Panc1 (cell line): ENCODE data around the gene RPN2. TPM values are rescaled to one million over a fixed set of nuclear protein-coding genes. Genes with fewer than 3 reads are reported as not detected.

ENCODE experiments used
- ATAC-seq: fragments of 200-7000 bp; cut with Tn5 transposase; 2 replicates; pipeline ENCODE4 v1.9.1; 2020; ENCODE audit warnings: mild to moderate bottlenecking, moderate library complexity
- BruUV-seq: library from RNA; stranded (reverse); fragments of 400-500 nt; replicated peaks from 2 replicates; lab custom pipeline; 2021; lab: Mats Ljungman, UMichigan
- CTCF ChIA-PET: fragments of 300-600 bp; sonication (Branson Sonifier 250); formaldehyde crosslinking; loops from one replicate; lab custom pipeline; 2022; ENCODE audit warnings: antibody characterized with exemption; lab: Charles Lee
- POLR2A ChIA-PET: fragments of 300-600 bp; sonication (Branson Sonifier 250); formaldehyde crosslinking; loops from one replicate; lab custom pipeline; 2022; ENCODE audit warnings: antibody characterized with exemption; lab: Charles Lee
- DNase-seq: peaks from one replicate; pipeline ENCODE4 v3.0.0-alpha.2; 2010; ENCODE audit warnings: low read depth, low spot score
- H3K27ac ChIP-seq: 2 replicates; pipeline ENCODE4 v1.5.1; 2011; ENCODE audit warnings: mild to moderate bottlenecking, low read length, inconsistent platforms
- H3K27me3 ChIP-seq: fragments of 200-500 bp; sonication (Bioruptor generic); 2 replicates; pipeline ENCODE4 v1.6.0; 2014; ENCODE audit warnings: low read length, inconsistent platforms; ENCODE audit not compliant: control insufficient read depth, insufficient read depth
- H3K36me3 ChIP-seq: fragments of 200-500 bp; sonication (Bioruptor generic); 2 replicates; pipeline ENCODE4 v1.5.1; 2014; ENCODE audit warnings: inconsistent platforms, mild to moderate bottlenecking, low read length, moderate library complexity; ENCODE audit not compliant: control insufficient read depth, insufficient read depth
- H3K4me1 ChIP-seq: 2 replicates; pipeline ENCODE4 v1.5.1; 2011; ENCODE audit warnings: inconsistent platforms, mild to moderate bottlenecking, low read length, moderate library complexity; ENCODE audit not compliant: control insufficient read depth, insufficient read depth
- H3K4me3 ChIP-seq, 2 experiments: 2 replicates each; pipeline ENCODE4 v1.5.1; 2011 to 2012; ENCODE audit warnings: low read depth in 2 of 2, low read length in 2 of 2, mild to moderate bottlenecking in 2 of 2, inconsistent platforms in 1 of 2, moderate library complexity in 1 of 2
- H3K9me3 ChIP-seq: fragments of 200-500 bp; sonication (Bioruptor generic); 2 replicates; pipeline ENCODE4 v1.5.1; 2014; ENCODE audit warnings: low read depth, mild to moderate bottlenecking, inconsistent platforms, low read length, moderate library complexity; ENCODE audit not compliant: control insufficient read depth, insufficient read depth
- CTCF ChIP-seq: fragments of 450-650 bp; IDR thresholded peaks from 2 replicates; pipeline ENCODE4 v1.5.1; 2017; ENCODE audit warnings: mild to moderate bottlenecking
- POLR2AphosphoS5 ChIP-seq: IDR thresholded peaks from 2 replicates; pipeline ENCODE4 v1.6.1; 2012; ENCODE audit warnings: mild to moderate bottlenecking, low read depth, low read length, moderate library complexity
- REST ChIP-seq, 2 experiments: IDR thresholded peaks; 2 replicates each; pipeline ENCODE4 v1.6.1; 2011 to 2012; ENCODE audit warnings: low read depth in 2 of 2, control low read depth in 1 of 2, low read length in 1 of 2, mild to moderate bottlenecking in 1 of 2, moderate library complexity in 1 of 2; ENCODE audit not compliant: insufficient read depth in 1 of 2
- SIN3A ChIP-seq: IDR thresholded peaks from 2 replicates; pipeline ENCODE4 v1.6.1; 2012; ENCODE audit warnings: low read depth, mild to moderate bottlenecking, low read length, moderate library complexity, borderline replicate concordance; ENCODE audit not compliant: insufficient read depth
- TCF7L2 ChIP-seq: IDR thresholded peaks from 2 replicates; pipeline ENCODE4 v1.6.1; 2011; ENCODE audit warnings: mild to moderate bottlenecking, low read depth, low read length, inconsistent platforms
- in situ Hi-C: cut with HindIII; loops from 2 replicates; pipeline ENCODE4 v1.10.0; 2016; ENCODE audit warnings: low sequenced_read_pairs, low pct_unique_long_range_greater_than_20kb
- intact Hi-C: fragments of 100-400 bp; cut with micrococcal nuclease; formaldehyde crosslinking; loops from one replicate; pipeline ENCODE4 v1.10.0; 2022; ENCODE audit not compliant: unreplicated experiment
- total RNA-seq: library from RNA; stranded (reverse); gene quantifications from one replicate; pipeline ENCODE4 v1.2.1, GENCODE V29; 2021; ENCODE audit not compliant: unreplicated experiment

The RPN2 gene
- total RNA-seq, 1 experiment from 2014 or later: 250 TPM

DNA sequence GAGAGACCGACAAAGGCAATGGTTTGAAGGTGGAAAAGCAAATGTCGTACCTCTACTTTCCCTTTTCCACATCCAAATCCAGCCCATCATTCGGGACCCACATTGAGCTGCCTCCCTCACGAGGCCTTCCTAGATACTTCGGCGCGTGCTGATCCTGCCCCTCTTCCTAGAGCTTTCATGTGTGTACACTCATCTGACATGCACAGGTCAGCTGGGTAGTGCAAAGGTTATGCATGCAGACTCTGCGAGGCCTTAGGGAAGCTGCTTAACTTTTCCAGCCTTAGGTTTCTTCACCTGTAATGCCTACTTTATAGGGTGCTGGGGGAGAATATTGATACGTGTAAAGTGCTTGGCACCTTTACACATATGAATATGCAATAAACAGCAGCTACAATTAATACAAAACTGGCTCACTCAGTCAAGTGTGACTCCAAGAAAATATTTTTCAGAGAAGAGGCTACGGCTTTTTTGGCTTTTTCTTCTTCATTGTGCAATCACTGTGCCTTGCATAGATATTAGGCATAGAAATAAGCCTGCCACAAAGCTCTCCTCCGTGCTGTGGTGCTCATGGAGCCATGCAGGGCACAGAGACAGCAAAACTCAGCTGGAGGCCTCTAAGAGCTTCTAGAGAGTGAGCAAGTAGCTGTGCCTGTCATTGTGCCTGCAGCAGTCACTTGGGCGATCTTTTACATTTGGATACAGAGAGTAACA is 106.7 kb downstream of the RPN2 start:
- Histone ChIP-seq H3K36me3 (peaks cover 2% of the 10 kb centered on the region; the same call in 1 of the 2 replicates), H3K27me3 (no peaks in the 10 kb centered on the region), H3K4me3 (no peak overlapping the region), H3K9me3 (no peaks in the 10 kb centered on the region), H3K27ac (no peak overlapping the region), H3K4me1 (no peaks in the 10 kb centered on the region)
- ATAC-seq (no peak), DNase-seq (no peak)
- BruUV-seq: no TSS peak
- intact Hi-C loops: no loop called here
- CTCF ChIA-PET: no interaction called here
- POLR2A ChIA-PET: interaction anchor here (0.7 kb wide), 1 partner anchor 11 kb away, joined by 3 read pairs; no protein-coding TSS in a partner anchor
- TF ChIP-seq POLR2AphosphoS5 (no peak), REST (IDR thresholded peaks at IDR 0.05; ENCODE audit: insufficient read depth in 1 of 2, low read depth in 2 of 2, low read length in 1 of 2) (no peak), TCF7L2 (no peak), SIN3A (no peak), CTCF (no peak)
- in situ Hi-C loops: no loop called here

GRCh38 chr20:37288091-37288490 is 109.0 kb downstream of the RPN2 start:
- Histone ChIP-seq H3K4me3 (no peak overlapping the region), H3K9me3 (no peaks in the 10 kb centered on the region), H3K27ac (no peak overlapping the region), H3K4me1 (no peaks in the 10 kb centered on the region), H3K27me3 (no peaks in the 10 kb centered on the region), H3K36me3 (peaks cover 2% of the 10 kb centered on the region)
- no peak for TF ChIP-seq POLR2AphosphoS5
- no peak for TF ChIP-seq REST (IDR thresholded peaks at IDR 0.05; ENCODE audit: insufficient read depth in 1 of 2, low read depth in 2 of 2, low read length in 1 of 2)
- no peak for TF ChIP-seq TCF7L2
- TF ChIP-seq SIN3A: no peak
- no peak for TF ChIP-seq CTCF
- DNase-seq: no peak
- in situ Hi-C loops (no loop called here), intact Hi-C loops (no loop called here)
- CTCF ChIA-PET: no interaction called here
- no peak for ATAC-seq
- BruUV-seq: no TSS peak
- POLR2A ChIA-PET: no interaction called here
